GM11168 (cell line): ENCODE data around the gene FPR3.

Experiments
- in situ Hi-C: fragments of 300-500 bp; cut with MboI; formaldehyde crosslinking; loops from one replicate; pipeline ENCODE4 v1.12.0; 2022; ENCODE audit warnings: low sequenced_read_pairs; ENCODE audit not compliant: unreplicated experiment

FPR3 gene

GRCh38 chr19:51781999-51782398 is 13.0 kb upstream of the FPR3 start:
- in situ Hi-C loops, result no loop called here

GRCh38 chr19:51783372-51783771 is 11.6 kb upstream of the FPR3 start:
- in situ Hi-C loops, result no loop called here

GRCh38 chr19:51784109-51784785 is 10.7 kb upstream of the FPR3 start:
- in situ Hi-C loops, result no loop called here

- in situ Hi-C loops, result no loop called here
Observed at GRCh38 chr19:51784922-51785690, 9.9 kb upstream of the FPR3 start.

- in situ Hi-C loops, result no loop called here
Observed at GRCh38 chr19:51786646-51787494, 8.1 kb upstream of the FPR3 start.

- in situ Hi-C loops, result no loop called here
Observed at GRCh38 chr19:51788029-51788428, 6.9 kb upstream of the FPR3 start.

GRCh38 chr19:51789061-51789795 is 5.7 kb upstream of the FPR3 start:
- in situ Hi-C loops, result no loop called here

- in situ Hi-C loops, result no loop called here
Observed at GRCh38 chr19:51792932-51793331, 2.0 kb upstream of the FPR3 start.

- in situ Hi-C loops, result no loop called here
Observed at GRCh38 chr19:51793994-51794393, 963 bp upstream of the FPR3 start.

GRCh38 chr19:51796195-51796679 is 1.3 kb downstream of the FPR3 start:
- in situ Hi-C loops, result no loop called here

GRCh38 chr19:51797480-51797879 is 2.5 kb downstream of the FPR3 start:
- in situ Hi-C loops, result no loop called here

- in situ Hi-C loops, result no loop called here
Observed at GRCh38 chr19:51798062-51798461, 3.1 kb downstream of the FPR3 start.

- in situ Hi-C loops, result no loop called here
Observed at GRCh38 chr19:51799034-51799773, 4.2 kb downstream of the FPR3 start.

GRCh38 chr19:51799774-51800472 is 5.0 kb downstream of the FPR3 start:
- in situ Hi-C loops, result no loop called here

- in situ Hi-C loops, result no loop called here
Observed at GRCh38 chr19:51800473-51801244, 5.7 kb downstream of the FPR3 start.

GRCh38 chr19:51802775-51803174 is 7.8 kb downstream of the FPR3 start:
- in situ Hi-C loops, result no loop called here

- in situ Hi-C loops, result no loop called here
Observed at GRCh38 chr19:51803519-51803918, 8.6 kb downstream of the FPR3 start.

- in situ Hi-C loops, result no loop called here
Observed at GRCh38 chr19:51803967-51804366, 9.0 kb downstream of the FPR3 start.
